Measurements from ENCODE around the gene NSL1.
"Not testable (repeated sequence)": the region's sequence is repeated elsewhere in the genome, so short reads cannot be mapped to it uniquely, and the experiment has no call there.

Gene NSL1

DNA sequence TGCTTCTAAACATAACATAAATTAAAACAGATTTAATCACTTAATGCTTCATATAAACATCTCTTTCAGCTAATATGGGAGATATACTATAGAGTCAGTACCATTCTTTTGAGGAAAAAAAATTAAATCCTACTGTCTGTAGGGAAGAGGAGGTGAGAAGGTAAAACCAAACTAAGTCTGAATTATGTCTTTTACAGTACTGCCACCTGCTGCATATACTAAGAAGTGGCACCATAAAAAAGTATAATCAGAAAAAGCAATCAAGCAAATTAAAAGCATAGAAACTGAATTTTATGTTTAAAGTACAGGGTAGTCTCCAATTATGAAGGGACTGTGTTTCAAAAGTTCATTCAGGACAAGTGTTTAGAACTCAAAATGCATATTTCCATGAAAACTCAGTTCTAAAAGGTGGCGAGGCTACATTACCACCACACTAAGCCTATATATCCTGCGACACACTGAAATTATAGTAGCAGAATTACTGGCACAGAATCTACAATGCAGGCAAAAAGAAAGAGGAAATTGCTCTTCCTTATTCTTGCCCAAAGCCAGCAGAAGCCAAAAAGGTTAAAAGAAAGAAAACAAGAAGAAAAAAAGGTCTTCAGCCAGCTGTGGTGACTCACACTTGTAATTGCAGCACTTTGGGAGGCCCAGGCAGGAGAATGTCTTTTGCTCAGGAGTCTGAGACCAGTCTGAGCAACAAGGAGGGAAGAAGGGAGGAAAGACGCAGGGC is 9.0 kb downstream of the NSL1 start:
- DNase-seq: no peak

DNA sequence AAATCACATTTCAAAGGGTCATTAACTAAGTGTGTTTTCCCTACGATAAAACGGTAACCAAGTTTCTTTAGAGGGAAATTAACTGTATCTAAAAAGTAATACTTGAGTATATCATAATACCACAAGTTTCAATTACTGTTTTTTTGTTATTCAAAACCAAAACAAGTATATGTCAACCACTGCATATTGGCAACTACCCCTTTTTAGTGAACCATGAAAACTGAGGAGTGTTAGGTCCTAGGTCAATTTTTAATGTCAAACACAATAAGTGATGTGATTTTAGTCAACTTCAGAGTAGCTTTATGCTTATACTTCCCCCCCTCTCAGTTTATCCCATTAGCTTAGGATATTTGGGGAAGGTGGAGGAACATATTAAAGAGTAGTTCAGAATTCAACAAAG is 10.4 kb downstream of the NSL1 start:
- no peak for DNase-seq

- DNase-seq: no peak
These were observed 10.8 kb downstream of the NSL1 start for GRCh38 chr1:212780759-212781158.

DNA sequence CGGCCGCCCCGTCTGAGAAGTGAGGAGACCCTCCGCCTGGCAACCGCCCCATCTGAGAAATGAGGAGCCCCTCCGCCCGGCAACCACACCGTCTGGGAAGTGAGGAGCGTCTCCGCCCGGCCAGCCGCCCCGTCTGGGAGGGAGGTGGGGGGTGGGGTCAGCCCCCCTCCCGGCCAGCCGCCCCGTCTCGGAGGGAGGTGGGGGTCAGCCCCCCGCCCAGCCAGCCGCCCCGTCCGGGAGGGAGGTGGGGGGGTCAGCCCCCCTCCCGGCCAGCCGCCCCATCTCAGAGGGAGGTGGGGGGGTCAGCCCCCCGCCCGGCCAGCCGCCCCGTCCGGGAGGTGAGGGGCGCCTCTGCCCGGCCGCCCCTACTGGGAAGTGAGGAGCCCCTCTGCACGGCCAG is 12.5 kb downstream of the NSL1 start:
- DNase-seq: not testable (repeated sequence)

DNA sequence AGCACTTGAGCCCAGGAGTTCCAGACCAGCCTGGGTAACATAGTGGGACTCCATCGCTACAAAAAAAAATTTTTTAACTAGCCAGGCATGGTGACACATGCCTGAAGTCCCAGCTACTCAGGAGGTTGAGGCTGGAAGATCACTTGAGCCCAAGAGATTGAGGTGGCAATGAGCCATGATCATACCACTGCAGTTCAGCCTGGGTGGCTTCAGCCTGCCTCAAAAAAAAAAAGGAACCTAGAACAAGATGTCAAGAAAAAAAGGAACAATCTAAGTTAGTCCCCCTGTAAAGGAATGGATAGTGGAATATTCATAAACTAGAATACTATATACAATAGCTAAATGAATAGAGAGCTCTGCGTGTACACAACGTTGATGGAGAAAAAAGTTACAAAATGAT is 14.4 kb downstream of the NSL1 start:
- DNase-seq: no peak

DNA sequence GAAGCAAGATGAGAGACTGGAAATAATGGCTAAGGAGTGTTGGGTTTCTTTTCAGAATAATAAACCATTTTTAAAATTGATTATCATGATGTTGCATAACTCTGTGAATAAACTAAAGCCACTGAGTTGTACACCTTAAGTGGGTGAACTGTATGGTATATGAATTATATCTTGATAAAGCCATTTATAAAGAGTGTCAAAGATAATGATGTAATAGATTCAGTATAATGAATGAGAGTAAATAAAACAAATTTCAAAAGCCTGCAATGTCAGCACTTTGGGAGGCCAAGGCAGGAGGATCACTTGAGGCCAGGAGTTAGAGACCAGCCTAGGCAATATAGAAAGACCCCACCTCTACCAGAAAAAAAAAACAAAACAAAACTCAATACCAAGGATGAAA is 16.3 kb downstream of the NSL1 start:
- DNase-seq: no peak

- no peak for DNase-seq
These were observed 17.0 kb downstream of the NSL1 start for GRCh38 chr1:212774584-212774983.

- no peak for DNase-seq
These were observed 18.6 kb downstream of the NSL1 start for GRCh38 chr1:212773011-212773410.

GRCh38 chr1:212771341-212771740 is 20.2 kb downstream of the NSL1 start:
- DNase-seq: no peak

DNA sequence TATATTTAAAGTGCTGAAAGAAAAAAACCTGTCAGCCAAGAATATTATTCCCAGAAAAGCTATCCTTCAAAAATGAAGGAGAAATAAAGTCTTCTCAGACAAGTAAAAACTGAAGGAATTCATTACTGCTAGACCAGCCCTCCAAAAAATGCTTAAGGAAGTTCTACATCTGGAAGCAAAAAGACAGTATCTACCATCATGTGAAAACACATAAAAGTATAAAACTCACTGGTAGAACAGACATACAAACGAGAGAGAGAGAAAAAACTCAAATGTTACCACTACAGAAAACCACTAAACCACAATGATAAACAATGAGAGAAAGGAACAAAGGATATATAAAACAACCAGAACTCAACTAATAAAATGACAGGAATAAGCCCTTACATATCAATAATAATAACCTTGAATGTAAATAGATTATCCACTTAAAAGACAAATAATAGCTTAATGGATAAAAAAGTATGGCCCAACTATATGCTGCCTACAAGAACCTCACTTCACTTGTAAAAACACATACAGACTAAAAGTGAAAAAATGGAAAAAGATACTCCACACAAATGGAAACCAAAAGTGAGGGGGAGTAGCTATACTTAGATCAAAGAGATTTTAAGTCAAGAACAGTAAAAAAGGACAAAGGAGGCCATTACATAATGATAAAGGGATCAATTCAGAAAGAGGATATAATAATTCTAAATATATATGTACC is 22.0 kb downstream of the NSL1 start:
- no peak for DNase-seq

GRCh38 chr1:212766825-212767224 is 24.8 kb downstream of the NSL1 start:
- DNase-seq: not testable (repeated sequence)

GRCh38 chr1:212764718-212765281 is 26.8 kb downstream of the NSL1 start:
- DNase-seq: not testable (repeated sequence)

DNA sequence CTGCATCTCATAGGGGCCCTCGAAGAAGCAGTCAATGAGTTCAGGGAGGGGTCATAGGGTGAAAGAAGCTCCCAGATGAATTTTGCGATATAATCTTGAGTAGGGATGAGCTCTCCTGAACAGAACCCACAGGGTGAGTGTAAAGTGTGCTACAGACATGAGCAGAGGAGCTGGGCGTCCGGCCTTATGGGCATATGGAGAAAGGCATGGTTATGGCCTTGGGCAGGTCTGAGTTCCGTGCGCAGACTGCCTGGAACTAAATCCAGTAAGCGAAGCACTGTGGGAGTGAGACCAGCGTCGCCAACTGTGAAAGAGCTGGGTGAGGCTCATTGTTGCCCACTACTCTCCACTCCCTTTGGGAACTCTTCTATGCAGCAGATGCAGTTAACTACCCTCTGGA is 28.7 kb downstream of the NSL1 start:
- DNase-seq: no peak

DNA sequence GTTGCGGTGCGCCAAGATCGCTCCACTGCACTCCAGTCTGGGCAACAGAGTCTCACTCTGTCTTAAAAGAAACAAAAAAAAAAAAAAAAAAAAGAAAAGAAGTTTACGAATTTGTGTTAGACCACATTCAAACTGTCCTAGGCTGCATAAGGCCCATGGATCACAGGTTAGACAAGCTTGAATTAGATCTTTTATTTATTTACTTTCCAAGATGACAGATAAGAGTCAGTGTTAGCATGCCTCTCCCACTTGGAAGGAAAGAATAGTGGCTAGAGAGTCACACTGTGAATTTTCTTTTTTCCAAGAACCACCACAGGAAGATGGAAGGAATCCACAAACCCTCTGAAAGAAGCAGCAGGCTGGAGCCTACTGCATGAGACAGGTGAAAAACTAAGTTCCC is 29.3 kb downstream of the NSL1 start:
- no peak for DNase-seq

DNA sequence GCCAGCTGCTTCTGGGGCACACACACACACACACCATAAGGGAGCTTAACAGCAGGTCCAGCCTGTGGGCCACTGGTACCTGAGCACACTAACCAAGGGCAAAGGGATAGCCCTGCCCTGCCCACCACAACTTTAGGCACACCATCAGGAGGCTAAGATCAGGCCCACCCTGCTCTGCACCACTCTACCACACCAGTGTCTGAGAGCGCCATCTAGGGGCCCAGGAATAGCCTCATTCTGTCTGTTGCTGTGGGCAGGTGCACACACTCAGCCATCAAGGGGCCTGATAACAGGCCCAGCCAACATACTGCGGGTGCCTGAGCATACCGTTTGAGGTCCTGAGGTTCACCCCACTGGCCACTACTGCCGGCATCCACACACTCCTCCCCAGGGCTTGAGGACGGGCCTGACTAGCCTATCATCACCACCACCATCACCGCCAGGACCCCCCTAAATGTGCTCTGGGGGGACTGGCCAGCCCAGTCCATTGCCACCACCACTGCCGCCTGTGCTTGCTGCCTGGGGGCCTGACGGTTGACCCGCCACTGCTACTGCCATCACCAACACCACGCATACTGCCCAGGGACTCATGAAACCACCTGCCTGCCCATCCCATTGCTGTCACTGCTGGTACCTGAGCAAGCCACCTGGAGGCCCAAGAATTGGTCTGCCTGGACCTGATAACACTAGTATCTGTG is 31.3 kb downstream of the NSL1 start:
- DNase-seq: peak; percentile 21

GRCh38 chr1:212759683-212760082 is 31.9 kb downstream of the NSL1 start:
- no peak for DNase-seq

GRCh38 chr1:212754680-212755079 is 36.9 kb downstream of the NSL1 start:
- no peak for DNase-seq

DNA sequence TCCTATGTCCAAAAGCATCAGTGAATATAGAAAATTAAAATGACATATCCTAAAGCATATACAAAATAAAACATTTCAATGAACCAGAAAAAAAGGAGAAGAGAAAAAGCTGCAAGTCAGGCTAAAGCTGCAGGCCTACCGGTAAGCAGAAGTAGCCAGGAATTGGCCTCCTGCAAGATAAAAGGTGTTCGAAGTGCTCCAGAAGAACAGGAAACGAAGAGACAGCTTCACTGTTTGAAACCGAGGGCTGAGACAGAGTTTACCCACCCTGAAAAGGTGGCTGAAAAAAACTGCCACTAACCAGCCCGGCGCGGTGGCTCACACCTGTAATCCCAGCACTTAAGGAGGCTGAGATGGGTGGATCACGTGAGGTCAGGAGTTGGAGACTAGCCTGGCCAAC is 37.4 kb downstream of the NSL1 start:
- no peak for DNase-seq

DNA sequence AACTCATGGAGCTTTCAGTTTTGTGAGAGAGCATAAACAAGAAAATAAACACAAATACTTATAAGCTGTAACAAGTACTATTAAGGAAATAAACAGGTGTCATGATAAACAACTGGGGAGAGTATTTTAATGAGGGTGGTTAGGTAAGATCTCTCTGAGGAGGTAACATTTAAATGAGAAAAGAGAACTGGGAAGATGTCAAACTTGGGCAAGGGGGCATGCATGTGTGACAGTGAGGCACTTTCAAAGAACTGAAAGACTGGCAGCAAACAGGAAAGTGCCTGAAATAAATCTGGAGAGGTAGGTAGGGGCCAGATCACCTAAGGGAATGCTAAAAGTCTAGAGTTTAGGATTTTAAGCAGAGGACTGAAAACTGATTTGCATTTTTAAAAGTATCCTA is 37.8 kb downstream of the NSL1 start:
- no peak for DNase-seq

DNA sequence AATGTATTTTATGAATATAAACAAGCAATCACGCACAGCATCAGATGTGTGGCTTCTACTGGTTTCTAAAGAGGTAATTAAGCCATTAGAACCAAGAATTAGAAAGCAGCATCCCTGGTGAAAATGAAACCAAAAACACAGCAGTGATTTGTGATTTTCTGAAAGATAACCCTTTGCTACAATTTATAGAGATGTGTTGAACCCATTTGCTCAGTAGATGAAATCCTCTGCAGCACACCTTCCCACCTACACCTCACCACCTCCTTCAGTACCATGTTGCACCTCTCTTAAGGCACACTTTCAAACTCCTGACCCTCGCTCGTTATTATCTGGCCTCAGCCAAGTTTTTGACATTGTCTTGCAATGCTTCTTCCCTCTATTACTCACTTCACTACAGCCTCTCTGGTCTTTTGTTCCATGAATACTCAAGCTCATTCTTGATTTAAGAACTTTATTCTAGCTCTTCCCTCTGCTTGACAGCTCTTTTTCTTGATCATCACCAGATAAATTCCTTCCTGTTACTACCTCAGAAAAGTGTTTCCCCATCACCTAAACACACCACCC is 38.6 kb downstream of the NSL1 start:
- no peak for DNase-seq

DNA sequence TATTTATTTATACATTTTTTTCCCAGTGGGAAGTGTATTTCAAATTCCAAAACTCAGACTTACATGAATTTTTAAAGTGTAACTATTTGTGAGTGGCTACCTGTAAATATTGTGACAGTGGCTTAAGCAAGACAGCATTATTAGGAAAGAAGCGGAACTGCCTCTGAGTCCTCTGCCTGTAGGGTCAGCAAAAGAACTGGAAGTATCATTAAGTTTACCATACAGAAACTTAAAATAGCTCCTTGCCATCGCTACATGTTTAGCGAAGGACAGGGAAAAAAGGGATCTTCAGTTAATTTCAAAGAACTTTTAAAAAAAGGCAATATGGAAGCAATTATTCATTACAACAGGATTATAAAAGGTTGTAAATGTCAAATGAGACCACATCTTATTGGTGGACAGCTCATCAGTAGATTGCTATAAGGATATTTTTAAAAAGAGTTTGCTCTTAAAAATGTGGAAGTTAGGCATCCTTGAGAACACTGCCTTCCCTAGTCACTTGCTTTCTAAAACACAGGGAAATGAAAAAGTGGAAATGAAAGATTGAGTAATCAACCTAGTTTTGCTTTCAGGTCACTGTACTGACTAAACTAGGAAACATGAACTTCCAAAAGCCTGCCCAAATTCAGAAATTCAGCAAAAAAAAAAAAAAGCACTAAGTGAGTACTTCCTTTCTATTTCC is 39.2 kb downstream of the NSL1 start:
- DNase-seq: no peak

- no peak for DNase-seq
These were observed 41.6 kb downstream of the NSL1 start for GRCh38 chr1:212749821-212750535.

Measured in T-helper 9 cell (primary cell).